ENCODE results near the gene DYNLT4.
"Not testable (repeated sequence)": the region's sequence is repeated elsewhere in the genome, so short reads cannot be mapped to it uniquely, and the experiment has no call there.

Gene DYNLT4

DNA sequence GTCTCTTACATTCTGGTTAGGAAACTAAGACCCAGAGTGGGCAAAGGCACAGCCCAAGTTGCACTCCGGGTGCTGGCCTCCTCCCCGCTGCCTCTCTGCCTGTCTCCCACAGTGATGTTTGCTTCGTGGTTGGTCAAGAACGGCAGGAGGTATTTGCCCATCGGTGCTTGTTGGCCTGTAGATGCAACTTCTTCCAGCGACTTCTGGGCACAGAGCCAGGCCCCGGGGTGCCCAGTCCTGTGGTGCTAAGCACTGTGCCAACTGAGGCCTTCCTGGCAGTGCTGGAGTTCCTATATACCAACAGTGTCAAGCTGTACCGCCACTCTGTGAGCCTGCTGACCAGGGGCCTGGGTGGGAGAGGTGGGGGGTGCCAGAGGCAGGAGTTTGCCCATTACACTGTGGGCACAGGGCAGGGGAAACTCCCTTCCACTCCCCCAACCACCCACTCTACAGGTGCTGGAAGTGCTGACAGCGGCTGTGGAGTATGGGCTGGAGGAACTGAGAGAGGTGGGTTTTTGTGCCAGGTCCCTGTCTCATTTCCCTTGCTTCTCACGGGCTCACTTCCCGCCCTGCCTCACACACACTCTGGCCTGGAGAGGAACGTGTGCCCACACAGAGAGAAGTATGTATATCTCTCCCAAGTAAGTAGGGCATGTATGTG is 3.1 kb upstream of the DYNLT4 start:
- peak in 24 of 56 donors; percentile 7 to 79 (median 29) for DNase-seq

- peak in 9 of 56 donors; percentile 12 to 36 (median 24) for DNase-seq
These were observed 2.1 kb upstream of the DYNLT4 start for GRCh38 chr1:44808938-44809917.

DNA sequence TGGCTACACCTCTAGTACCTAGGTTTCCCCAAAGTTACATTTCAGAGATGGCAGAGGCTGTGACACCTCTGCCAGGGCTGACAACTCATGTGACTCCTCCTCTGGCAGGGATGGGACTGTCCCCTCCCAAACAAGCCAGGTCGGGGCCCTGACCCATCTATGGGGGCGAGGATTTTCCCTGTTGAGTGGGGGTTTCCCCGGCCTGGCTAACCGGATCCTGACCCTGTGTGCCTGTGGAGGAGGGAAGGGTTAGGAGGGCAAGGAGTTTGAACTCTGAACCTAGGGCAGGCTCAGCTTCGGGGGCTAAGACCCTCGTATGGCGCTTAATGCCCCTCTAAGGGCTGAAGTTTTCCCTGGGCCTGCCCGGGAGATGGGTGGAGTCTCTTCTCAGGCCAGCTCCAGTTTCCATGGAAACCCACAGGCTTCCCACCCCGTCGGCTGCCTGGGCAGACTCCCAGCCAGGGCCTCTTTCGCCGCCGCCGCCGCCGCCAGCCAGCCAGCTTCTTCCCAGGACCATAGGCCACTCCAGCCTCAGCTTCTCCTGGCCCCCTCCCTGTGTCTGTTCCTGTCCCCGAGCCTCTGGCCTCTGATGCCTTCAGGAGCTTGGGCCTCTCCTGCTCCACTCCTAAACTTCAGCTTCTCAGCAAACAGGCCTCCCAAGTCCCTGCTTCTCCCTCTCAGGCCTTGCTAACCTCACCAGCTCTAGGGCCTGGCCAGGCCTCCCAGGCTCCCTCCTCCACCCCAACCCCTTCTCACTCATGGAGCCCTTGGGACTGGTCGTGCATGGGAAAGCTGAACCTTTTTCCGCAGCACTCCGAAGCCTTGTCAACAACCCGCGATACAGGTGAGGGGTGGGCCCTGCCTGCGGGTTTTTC is 1.1 kb upstream of the DYNLT4 start, which contains the start of gene BTBD19:
Gene BTBD19, plus strand, starts transcription at position 461 of the 875 bp plus-strand sequence. Its CDS starts 298 bp downstream, at position 759.
- DNase-seq = peak in 47 of 56 donors; percentile 21 to 82 (median 59)

DNA sequence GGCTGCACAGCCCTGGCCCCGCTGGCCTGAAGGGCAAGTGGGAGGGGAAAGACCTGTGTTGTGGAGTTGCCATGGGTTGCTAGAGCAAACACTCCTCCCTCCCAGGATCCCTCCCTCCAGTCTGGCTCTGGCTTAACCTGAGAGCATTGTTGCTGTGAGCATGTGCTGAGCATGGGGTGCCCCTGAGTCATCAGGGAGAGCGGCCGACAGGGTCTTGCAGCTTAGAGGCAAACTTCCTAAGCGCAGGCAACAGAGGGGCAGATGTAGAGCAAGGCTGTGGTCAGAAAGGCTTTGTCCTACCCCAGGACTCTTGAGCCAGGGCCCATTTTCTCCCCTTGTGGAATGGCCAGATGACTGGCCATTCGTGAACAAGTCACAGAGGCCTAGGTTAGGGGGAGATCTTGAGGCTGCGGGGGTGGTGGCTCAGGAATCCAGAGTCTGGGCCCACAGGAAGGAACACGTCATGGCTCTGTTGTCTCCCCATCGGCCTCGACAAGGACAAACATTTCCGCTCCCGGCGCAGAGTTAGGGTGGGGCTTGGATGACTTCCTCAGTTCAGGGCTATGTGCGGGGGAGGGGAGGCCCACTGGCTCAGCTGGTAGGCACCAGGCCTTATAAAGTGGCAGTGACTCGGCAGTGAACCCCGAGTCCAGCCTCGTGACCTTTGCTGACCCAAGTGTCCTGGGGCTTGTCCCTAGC is 362 bp upstream of the DYNLT4 start:
- peak in 50 of 56 donors; percentile 33 to 83 (median 58) for DNase-seq

DNA sequence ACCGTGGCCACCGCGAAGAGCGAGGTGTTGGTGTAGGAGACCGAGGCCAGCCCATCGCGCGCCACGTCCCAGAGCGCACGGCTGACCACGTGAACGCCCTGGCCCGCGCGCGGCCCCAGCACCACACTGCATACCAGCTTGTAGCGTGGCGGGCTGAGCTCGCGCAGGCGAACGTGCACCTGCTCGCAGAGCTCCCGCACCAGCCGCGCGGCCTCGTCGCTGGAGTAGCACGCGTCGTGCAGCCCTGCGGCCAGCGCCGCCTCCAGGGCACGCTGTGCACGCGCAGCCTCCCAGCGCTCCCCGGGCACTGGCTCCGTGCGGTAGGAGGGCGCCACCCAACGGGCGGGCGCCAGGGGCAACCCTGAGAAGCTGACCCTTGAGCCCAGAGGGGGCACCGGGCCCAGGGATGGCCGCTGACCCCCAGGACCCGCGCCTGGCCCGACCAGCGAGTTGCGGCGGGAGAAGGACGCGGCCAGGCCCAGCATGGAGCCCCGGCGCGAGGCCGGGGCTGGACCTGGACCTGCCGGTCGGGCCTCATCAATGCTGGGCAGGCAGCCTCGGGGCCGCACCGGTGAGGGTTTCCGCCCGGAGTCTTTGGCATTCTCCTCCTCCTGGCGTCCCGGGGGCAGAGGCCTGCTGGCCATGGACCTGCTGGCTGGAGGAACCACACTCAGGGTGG is 987 bp downstream of the DYNLT4 start:
- DNase-seq = no peak

- DNase-seq = no peak
These were observed 1.7 kb downstream of the DYNLT4 start for GRCh38 chr1:44805311-44806024.

DNA sequence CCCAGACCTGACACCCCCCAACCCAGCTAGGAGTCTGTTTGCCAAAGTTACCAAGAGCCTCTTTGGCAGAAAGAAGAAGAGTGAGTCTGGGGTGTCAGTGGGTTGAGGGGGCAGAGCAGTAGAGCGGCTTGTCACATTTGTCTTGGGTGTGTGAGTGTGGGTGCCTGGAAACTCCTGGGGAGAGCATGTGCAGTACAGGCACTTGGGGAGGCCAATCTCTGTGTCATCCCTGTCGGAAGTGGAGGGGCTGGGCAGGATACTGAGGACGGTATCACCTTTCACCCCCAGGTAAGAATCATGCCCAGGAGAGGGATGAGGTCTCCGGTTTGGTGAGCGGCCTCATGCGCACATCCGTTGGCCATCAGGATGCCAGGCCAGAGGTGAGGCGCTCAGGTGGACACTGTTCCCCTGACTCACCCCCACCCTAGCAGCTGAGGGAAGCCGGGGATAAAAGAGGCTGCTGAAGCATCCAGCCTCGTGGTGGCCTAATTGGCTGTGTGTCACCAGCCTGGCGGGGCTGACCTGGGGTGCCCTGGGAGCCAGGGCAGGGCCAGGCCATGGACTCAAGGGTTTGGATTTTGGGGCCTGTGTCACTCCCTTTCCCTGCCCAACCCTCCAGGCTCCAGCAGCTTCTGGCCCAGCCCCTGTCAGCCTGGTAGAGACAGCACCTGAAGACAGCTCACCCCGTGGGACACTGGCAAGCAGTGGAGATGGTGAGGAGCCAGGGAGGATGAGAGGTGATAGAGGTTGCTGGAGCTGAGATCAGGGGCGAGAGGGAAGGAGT is 3.6 kb downstream of the DYNLT4 start:
- DNase-seq = peak in 4 of 56 donors; percentile 13 to 38 (median 20)

GRCh38 chr1:44803062-44803311 is 4.2 kb downstream of the DYNLT4 start:
- no peak for DNase-seq

GRCh38 chr1:44802306-44803061 is 4.7 kb downstream of the DYNLT4 start:
- peak in 33 of 56 donors; percentile 22 to 77 (median 52) for DNase-seq

- DNase-seq = peak in 18 of 56 donors; percentile 15 to 65 (median 51)
These were observed 5.5 kb downstream of the DYNLT4 start for GRCh38 chr1:44801491-44802305.

GRCh38 chr1:44799770-44800584 is 7.2 kb downstream of the DYNLT4 start, which contains the start of gene PLK3:
TSS of gene PLK3 (plus strand) at chr1:44800377. CDS start at chr1:44800464, 87 bp downstream.
- DNase-seq = peak; percentile 85 to 100 (median 98)

- DNase-seq = no peak
These were observed 8.4 kb downstream of the DYNLT4 start for GRCh38 chr1:44798481-44799365.

DNA sequence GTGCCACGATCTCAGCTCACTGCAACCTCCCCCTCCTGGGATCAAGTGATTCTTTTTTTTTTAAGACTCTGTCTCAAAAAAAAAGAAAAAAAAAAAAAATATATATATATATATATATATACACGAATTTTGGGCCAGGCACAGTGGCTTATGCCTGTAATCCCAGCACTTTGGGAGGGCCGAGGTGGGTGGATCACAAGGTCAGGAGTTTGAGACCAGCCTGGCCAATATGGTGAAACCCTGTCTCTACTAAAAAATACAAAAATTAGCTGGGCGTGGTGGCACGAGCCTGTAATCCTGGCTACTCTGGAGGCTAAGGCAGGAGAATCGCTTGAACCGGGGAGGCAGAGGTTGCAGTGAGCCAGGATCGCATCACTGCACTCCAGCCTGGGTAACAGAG is 9.3 kb downstream of the DYNLT4 start:
- DNase-seq = not testable (repeated sequence)

- no peak for DNase-seq
These were observed 14.2 kb downstream of the DYNLT4 start for GRCh38 chr1:44792736-44793502.
